GF-D8 (cell line): ENCODE data around the gene TPGS1.
A peak's percentile ranks its signal among the peaks of the same experiment; 100 is the strongest.

Source experiments
- DNase-seq: peaks from one replicate; lab custom pipeline; 2025; lab: John Stamatoyannopoulos, UW

Gene TPGS1, protein sequence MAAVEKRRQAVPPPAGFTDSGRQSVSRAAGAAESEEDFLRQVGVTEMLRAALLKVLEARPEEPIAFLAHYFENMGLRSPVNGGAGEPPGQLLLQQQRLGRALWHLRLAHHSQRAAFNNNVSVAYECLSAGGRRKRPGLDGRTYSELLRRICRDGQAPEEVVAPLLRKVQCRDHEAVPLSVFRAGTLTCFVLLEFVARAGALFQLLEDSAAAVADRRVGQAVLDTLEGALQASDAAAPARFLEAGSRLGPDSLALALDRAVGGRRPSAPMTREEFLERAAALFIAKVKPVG

GRCh38 chr19:507286-508203 lies at the start of gene TPGS1:
TPGS1 (plus strand) TSS chr19:507497; CDS start chr19:507507, 10 bp downstream.
- peak; percentile 18 for DNase-seq

DNA sequence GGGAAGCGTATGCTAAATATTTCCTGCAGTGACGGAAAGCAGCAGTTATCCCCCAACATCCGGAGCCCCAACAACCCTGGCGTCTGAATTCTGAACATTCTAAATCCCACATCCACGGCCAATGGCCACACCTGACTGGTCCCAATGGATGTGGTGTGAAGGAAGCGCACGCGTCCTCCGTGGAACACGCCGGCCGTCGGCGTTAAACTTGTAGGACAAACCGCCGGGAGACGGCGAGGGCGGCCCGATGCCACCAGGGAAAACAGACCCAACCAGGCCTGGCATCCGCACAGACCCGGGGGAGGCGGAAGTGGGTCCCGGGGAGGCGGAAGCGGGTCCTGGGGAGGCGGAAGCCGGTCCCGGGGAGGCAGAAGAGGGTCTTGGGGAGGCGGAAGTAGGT lies 49.7 kb upstream of the TPGS1 start:
- DNase-seq = no peak

DNA sequence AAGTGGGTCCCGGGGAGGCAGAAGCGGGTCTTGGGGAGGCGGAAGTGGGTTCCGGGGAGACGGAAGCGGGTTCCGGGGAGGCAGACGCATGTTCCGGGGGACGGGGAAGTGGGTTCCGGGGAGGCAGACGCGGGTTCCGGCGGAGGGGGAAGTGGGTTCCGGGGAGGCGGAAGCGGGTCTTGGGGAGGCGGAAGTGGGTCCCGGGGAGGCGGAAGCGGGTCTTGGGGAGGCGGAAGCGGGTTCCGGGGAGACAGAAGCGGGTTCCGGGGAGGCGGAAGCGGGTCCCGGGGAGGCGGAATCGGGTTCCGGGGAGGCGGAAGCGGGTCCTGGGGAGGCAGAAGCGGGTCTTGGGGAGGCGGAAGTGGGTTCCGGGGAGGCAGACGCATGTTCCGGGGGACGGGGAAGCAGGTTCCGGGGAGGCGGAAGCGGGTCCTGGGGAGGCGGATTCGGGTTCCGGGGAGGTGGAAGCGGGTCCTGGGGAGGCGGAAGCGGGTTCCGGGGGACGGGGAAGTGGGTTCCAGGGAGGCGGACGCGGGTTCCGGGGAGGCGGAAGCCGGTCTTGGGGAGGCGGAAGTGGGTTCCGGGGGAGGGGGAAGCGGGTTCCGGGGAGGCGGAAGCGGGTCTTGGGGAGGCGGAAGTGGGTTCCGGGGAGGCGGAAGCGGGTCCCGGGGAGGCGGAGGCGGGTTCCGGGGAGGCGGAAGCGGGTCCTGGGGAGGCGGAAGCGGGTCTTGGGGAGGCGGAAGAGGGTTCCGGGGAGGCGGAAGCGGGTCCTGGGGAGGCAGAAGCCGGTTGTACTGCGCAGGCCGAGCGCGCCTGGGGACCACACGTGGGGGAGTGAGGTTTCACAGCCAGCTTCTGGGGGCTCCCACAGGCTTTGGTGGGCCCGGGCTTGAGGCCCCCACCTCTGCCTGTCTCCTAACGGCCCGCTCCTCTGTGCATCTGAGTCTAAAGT lies 48.9 kb upstream of the TPGS1 start:
- DNase-seq = no peak

DNA sequence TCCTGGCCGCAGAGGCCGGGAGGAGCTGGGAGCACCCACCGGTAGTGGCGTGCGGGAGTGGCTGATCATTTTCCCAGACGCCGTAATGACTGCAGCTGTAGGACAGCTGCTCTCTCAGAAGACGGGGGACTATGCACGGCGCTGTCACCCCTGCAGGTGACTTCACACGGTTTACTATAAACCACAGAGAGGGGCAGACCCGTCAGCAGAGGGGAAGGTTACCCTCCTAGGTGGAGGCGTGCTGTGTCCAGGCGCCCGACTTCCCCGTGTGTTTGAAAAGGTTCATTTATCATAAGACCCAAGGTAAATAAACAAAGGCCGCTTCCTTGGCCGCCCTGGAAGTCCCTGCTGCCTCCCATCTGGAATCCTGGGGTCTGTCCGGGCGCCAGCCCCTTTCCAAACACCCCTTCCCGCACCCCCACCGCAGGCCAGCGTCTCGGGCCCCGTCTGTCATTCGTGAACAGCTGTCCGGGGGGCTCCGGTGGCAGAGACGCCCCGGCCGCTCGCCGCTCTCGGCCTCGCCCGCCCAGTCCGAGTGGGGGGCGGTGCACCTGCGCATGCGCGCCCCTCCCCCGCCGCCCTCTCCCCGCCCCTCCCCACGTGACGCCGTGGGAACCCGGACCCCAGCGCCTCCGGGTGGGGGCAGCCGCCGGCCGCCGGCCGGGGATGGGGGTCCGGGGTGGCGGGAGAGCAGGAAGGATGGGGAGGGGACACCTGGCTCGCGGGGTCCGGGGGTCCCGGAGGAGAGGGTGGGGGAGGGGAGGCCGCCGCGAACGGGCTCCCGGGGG lies 47.4 kb upstream of the TPGS1 start:
- no peak for DNase-seq

DNA sequence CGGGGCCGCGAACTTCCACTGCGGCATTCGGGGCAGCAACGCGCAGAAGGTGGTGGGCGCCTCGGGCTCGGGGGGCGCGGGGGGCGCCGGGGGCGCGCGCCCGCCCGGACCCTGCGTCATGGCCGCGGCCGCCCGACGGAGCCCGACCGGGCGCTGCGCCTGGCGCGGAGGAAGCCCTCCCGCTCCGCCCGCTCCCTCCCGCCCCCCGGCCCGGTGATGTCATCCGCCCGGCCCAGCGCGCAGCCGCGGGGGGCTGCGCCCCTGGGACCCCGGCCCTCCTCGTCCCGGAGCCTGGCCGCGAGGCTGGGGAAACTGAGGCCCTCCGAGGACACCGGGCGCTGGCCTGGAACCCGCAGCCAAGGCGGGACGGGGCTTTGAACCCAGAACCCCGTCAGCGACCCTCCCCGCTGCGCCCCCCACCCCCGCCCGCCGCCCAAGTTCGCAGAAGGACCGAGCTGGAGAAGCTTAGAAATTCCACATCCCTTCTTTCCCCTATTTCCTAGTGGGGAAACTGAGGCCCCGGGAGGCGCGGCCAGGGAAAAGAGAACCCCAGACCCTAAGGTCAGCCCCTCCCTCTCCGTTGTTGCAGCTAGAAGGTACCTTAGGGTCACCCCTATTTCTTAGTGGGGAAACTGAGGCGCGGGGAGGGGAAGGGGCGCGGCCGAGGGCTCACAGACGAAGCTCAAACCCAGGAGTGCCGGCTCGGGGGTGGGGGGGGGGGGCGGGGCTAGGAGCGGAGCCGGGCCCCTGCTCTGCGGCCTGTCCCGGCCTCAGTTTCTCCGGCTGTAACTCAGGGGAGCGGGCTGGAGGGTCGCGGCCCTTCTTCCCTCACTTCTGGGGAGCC lies 46.2 kb upstream of the TPGS1 start, which contains the start of gene SHC2:
TSS of gene SHC2 (minus strand) at position 157 of the 844 bp plus-strand sequence. CDS start at position 120, 37 bp downstream.
- DNase-seq = no peak

DNA sequence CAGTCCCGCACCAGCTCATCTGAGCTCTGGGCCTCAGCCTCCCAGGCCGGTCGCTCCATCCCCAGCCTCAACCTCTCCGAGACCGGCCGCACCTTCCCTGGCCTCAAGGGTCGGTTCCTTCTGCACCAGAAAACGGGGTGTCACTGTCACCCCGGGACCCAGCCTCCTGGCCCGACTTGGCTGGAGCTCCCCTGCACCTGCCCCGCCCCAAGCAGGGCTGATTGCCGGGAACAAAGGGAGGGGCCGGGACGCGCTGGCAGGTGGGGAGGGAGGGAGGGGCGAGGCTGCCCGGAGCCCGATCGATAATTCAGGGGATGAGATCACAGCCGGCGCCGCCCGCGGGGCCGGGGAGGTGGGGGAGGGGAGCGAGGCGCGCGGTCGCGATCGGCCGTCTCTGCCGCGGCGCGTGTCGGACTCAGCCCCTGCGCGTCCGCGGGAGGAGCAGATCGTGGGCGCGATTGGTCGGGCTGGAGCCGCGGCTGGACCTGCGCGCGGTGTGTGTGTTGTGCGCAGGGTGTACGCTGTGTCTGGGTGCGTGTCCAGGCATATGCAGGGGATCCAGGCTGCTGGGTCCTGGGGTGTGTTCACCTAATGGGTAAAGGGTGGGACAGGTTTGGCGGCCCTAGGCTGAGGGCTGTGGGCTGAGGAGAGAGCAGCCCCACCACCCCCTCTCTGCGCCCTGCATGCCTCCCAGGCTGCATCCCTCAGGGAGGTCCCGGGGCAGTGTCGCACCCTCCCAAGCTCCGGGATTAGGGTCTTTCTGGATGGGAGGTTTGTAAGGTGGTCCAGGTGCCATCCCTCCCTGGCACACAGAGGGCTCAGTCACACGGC lies 45.4 kb upstream of the TPGS1 start:
- DNase-seq = no peak

DNA sequence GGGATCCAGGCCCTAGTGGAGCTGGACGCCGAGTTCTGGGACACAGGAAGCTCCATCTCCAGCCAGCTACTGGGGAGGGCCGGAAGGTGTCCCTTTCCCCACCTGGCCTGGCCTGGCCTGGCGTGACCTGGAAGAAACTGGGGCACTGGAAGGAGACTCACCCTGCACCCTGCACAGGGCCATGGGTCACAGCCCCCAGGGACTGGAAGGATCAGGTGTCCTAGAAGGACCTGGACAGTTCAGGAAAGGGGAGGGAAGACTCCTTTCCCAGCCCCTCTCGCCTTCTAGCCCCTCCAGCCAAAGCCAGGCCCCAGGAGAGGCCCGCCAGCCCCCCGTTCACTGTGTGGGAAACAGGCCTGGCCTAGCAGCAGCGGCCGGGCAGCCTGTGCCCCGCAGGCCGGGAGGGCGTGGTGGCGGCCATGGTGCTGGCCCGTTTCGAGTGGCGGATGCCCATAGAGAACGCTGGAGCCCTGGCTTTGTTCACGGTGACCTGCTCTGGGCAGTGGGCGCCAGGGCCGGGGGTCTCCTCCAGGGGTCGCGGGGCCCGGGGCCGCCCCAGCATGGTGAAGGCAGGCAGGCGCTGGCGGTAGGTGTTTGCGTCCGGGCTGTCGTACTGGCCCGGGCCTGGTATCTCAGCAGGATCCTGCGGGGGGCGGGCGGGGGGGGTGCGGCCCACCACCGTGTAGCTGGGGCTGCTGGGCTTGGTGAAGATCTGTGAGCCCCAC lies 43.7 kb upstream of the TPGS1 start:
- no peak for DNase-seq

DNA sequence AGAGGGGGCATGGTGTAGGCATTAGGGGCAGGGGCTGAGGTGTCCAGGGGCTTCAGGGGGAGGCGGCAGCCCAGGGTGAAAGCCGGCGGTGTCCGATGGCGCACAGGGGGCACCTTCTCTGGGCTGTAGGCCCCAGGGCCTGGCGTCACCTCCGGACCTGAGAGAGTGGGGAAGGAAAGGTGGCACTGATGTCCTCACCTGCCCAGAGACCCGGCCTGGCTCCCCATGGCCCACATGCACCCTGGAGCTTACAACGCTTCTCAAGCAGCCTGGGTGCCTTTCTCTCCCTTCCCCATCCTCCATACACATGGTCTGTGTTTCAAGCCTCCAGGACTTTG lies 43.1 kb upstream of the TPGS1 start:
- no peak for DNase-seq

DNA sequence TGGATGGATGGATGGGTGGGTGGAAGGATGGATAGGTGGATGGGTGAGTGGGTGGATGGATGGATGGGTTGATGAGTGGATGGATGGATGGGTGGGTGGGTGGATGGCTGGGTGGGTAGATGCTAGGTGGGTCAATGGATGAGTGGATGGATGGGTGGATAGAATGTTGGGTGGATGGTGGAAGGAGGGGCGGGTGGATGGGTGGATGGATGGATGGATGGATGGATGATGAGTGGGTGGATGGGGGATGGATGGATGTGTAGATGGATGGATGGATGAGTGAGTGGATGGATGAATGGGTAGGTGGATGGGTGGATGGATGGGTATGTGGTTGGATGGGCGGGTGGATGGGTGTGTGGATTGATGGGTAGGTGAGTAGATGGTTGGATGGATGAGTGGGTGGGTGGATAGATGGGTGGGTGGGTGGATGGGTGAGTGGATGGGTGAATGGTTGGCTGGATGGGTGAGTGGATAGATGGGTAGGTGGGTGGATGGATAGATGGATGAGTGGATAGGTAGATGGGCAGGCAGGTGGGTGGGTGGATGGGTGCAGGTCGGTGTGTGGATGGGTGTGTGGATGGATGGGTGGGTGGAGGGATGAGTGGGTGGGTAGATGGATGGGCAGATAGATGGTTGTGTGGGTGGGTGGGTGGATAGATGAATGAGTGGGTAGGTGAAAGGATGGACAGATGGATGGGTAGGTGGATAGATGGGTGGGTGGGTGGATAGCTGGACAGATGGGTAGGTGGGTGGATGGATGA lies 42.1 kb upstream of the TPGS1 start:
- DNase-seq = no peak

- DNase-seq = no peak
Observed at GRCh38 chr19:467554-467953, 39.7 kb upstream of the TPGS1 start.

- no peak for DNase-seq
Observed at GRCh38 chr19:468587-469256, 38.6 kb upstream of the TPGS1 start.

DNA sequence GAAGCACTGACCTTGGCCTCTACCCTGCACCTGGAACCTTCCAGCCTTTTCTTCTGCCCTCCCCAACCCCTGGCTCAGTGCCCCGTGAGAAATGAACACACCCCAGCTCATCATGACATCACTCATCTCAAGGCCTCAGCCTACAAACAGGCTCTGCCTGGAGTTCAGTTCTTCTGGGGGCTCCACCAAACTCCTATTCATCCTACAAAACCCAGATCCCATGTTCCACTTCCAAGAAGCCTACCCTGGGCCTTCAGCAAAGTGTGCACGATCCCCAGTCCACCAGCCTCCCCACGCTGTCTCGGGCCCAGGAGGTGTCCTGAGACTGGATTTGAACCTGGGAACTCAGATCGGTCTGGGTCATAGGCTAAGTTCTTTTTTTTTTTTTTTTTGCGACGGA lies 37.5 kb upstream of the TPGS1 start:
- no peak for DNase-seq

DNA sequence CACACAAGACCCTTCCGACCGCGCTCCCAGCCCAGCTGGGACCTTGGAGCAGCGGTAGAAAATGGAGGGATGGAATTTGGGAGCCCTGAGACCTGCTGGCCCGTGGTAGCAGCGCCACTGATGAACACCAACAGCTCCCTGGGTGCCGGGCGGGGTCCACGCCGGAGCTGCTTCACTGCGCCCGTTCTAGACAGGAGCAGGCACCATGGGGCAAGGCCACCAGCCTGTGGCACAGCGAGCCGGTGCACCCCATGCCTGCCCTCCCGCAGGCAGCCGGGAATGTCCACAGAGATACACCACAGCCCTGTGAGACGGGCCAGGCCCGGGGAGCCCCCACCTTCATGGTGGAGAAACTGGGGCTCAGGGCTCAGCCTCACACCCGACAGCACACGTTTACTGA lies 36.6 kb upstream of the TPGS1 start:
- DNase-seq = no peak

- DNase-seq = no peak
Observed at GRCh38 chr19:472005-472858, 35.1 kb upstream of the TPGS1 start.

GRCh38 chr19:474126-475078 lies 32.9 kb upstream of the TPGS1 start:
- no peak for DNase-seq
